Urothelium cell line (cell line): ENCODE measurements around the gene U2AF2.

Experiments used
- DNase-seq: peaks from one replicate; pipeline ENCODE4 v3.0.0; 2011; ENCODE audit warnings: low spot score, mixed read lengths
- FAIRE-seq: peaks from 2 replicates; lab custom pipeline; 2011; peaks lifted over from hg19 to GRCh38; lab: Jason Lieb, UNC

U2AF2 gene

DNA sequence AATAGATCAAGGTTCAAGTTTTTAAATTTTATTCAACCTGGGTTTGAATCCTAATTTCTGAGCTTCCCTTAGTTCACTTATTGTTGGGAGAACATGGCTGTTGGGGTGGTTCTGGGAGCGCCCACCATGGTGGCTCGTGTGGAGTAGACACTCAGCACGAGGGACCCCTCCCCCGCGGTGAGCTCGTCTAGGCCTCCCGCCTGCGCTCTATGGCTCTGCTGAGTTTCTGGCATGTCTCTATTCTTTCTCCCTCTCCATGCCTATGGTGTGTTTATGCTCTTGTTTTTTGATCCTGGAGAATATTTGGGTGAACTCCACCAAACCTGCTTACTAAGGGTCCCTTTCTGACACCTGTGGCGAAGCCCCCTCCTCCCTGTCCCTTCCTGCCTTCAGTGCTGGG, 18.6 kb downstream of the U2AF2 start:
- FAIRE-seq: no peak
- DNase-seq: no peak

GRCh38 chr19:55673889-55674288, 19.1 kb downstream of the U2AF2 start:
- FAIRE-seq (no peak), DNase-seq (no peak)

DNA sequence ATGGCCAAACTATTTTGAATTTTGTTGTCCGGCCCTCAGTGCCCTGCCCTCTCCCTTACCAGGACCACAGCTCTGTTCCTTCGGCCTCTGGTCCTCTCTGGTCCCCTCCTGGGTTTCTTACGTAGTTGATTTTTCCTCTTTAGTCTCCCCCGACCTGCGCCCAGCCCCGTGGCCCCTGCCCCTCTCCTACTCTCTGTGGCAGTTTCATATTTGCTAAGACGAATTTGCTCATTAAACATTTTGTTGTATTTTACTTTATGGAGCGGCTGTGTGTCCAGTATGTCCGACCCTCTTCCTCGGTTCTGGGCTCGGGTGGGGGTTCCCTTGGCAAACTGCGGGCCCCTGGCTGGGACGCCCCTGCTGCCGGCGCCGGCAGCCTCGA, 19.6 kb downstream of the U2AF2 start:
- no peak for DNase-seq
- no peak for FAIRE-seq

- FAIRE-seq (peak; percentile 17), DNase-seq (peak; percentile 98)
Observed at GRCh38 chr19:55674841-55675660, 20.2 kb downstream of the U2AF2 start, which contains the start of gene EPN1. TSS of gene EPN1 (plus strand) at chr19:55675226. CDS start at chr19:55678628, 3,402 bp downstream.

GRCh38 chr19:55675661-55676354, 21.0 kb downstream of the U2AF2 start:
- no peak for FAIRE-seq

GRCh38 chr19:55676383-55676782, 21.5 kb downstream of the U2AF2 start:
- FAIRE-seq (no peak), DNase-seq (no peak)

More at GRCh38 chr19:55675661-55676354, 21.0 kb downstream of the U2AF2 start:
- no peak for DNase-seq

DNA sequence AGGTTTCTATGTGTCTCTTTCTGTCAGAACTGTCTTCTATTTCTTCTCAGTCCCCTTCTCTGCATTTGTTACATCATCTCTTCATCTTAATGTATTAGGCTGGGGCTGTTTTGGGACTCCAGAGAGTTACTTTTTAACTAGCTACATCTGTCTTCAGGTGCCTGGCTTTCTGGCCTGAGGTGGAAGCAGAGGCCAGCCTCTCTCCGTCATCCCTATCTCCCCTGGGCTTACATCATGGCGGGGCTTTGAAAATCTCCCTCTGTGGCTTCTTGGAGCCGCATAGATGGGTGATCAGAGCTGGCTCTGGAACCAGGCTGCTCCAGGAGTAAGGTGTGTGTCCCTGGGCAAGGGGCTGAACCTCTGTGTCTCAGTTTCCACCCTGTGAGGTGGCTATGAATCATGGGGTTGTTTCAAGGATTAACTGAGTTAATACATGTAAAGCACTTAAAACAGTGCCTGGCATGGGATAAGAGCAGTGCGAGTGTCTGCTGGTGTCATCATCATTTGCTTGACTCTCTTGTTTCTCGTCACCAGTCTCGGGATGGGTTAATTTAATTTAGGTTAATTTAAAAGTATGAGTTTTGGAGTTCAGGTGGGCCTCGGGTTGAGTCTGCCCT, 22.2 kb downstream of the U2AF2 start:
- no peak for DNase-seq
- no peak for FAIRE-seq

- FAIRE-seq: no peak
Observed at GRCh38 chr19:55677572-55678028, 22.8 kb downstream of the U2AF2 start.

DNA sequence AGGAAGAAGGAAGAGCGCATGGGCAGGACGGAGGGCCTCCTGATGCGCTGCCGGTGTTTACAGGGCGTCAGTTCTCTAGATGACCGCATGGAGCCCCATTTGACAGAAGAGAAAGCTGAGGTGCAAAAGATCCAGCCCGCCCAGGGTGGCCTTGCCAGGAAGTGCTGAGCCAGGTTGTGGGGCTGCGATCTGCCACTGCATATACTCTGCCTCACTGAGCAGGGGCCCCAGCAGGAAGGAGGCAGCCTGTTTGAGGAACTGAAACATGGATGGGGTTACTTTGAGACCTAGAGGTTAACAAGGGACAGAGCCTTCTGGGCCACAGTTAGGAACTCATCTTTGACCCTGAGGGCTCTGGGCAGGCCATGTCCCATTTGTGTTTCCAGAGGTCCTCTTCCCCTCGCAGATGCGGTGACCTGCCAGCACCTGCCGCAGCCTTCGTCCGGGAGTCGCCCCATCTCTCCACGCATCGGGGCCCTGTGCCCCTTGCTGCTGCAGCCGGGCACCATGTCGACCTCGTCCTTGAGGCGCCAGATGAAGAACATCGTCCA, 23.4 kb downstream of the U2AF2 start:
- DNase-seq (no peak), FAIRE-seq (no peak)

More at GRCh38 chr19:55677572-55678028, 22.8 kb downstream of the U2AF2 start:
- DNase-seq: no peak

DNA sequence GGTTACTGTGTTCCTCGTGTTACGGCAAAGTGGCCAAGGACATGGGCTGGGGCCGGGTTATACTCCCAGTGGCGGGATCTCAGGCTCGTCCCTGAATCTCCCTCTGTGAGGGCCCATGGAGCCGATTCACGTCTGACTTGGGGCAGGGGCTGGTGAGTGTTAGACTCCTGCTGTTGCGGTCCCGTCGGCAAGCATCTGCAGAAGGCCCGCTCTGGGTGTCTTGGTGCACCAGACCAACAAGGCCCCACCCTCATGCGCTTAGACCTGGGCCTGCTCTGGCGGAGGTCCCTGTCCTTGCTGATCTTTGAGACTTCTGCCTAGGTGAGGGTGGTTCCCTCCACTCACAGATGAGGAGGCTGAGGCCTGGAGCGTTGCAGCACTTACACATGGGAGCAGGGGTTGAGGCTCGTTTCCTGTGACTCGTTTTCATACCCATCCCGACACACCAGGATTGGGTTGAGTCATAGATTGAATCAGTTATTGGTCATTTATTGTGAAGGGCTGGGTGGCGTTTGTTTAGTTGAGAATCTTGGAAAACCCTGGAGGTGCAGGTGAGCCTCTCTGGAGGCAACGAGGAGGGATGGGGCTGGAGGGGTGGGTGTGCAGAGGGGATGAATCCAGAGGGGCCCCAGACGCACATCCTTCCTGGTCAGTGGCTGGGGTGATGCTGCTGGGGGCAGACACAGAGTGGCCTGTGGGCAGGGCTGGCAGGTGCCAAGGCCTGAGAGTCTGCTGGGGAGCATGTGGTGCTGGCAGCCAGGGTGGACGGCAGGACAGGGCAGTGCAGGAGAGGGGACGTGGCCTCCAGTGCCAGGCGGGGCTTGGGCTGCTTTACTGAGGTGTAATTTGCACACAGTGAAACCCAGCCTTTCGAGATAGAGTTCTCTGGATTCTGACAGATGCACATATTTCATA, 24.8 kb downstream of the U2AF2 start:
- DNase-seq (no peak), FAIRE-seq (no peak)

GRCh38 chr19:55680339-55681130, 25.7 kb downstream of the U2AF2 start:
- DNase-seq (no peak), FAIRE-seq (no peak)

DNA sequence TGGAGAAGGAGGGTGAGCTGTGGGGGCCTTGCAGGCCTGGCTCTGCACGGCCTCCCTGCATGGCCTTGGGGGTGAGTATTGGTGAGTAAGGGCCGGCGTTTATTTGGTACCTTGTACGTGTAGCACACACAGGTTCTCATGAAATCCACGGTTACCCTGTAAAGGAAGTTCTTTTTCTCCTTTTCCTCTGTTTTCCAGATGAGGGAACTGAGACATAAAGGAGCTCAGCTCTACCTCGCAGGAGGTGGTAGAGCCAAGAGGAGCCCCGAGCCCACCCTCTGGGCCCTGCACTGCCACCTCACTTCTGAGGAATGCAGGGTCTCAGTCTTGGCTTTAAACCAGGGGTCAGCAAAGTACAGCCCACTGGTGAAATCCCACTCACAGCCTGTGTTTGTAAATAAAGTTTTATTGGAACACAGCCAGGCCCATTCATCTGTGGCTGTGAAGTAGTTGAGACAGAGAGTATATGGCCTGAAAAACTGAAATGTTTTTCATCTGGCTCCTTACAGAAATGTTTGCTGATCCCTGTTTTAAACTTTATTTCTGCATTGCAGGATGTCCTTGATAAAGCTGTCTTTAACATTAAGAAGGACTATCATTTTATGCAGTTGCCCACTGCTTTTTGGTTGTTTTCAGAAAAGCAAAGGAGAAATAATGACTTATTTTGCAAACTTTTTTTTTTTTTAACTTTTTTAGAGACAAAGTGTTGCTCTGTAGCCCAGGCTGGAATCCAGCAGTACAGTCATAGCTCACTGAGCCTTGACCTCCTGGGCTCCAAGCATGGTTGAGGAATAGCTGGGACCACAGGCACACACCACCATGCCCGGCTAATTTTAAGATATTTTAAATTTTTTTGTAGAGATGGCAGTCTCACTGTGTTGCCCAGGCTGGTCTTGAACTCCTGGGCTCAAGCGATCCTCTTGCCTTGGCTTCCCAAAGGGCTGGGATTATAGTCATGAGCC, 26.6 kb downstream of the U2AF2 start:
- FAIRE-seq (no peak), DNase-seq (no peak)

GRCh38 chr19:55683449-55684261, 28.8 kb downstream of the U2AF2 start:
- FAIRE-seq: no peak
- DNase-seq: no peak

GRCh38 chr19:55684946-55685681, 30.3 kb downstream of the U2AF2 start:
- FAIRE-seq (no peak), DNase-seq (no peak)

- FAIRE-seq (no peak), DNase-seq (no peak)
Observed at GRCh38 chr19:55685776-55686175, 30.9 kb downstream of the U2AF2 start.

DNA sequence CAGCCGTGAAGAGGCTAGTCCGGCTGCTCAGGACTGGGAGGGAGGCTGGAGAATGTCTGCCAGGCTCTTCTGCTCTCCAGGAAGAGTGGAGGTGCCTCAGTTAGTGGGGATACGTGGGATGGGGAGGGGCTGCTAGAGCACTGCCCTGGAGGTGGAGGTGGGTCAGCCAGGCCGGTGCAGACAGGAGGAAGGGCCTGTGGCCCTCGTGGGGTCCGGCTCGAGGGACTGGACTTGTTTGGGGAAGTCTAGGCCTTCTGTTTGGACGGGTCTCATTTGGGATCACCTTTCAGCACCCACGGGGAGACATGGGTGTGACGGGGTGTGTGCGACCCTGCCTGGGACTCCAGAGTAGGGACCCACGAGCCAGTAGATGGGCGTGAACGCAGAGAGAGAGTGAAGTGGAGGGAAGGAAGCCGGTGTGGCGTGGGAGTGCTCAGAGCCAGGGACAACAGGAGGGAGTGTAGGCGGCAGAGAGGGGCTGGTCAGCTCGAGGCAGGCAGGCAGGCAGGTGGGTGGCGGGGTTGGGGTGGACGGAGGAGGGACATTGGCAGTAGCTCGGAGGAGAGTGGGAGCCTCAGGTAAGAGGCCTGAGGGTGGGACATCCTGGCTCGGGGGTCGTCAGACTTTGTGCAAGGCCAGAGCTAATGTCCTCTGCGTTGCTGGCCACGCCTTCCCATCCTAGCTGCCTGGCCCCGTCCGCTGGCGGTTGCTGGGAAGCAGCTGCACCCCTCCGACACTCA, 31.6 kb downstream of the U2AF2 start:
- FAIRE-seq: no peak
- no peak for DNase-seq
